Parathyroid adenoma (tissue), 2 donors: ENCODE data around the gene CFLAR.

ENCODE experiments used
- H2AFZ ChIP-seq: fragments of 300-600 bp; sonication (generic); one replicate; pipeline ENCODE4 v1.7.0; 2017; ENCODE audit warnings: antibody characterized with exemption, mild to moderate bottlenecking
- H3K27ac ChIP-seq: fragments of 300-600 bp; sonication (generic); one replicate; pipeline ENCODE4 v1.7.0; 2017
- H3K27me3 ChIP-seq: fragments of 300-600 bp; sonication (generic); one replicate; pipeline ENCODE4 v1.7.0; 2017; ENCODE audit warnings: low read length; ENCODE audit not compliant: control insufficient read depth, insufficient read depth
- H3K36me3 ChIP-seq: fragments of 300-600 bp; sonication (generic); one replicate; pipeline ENCODE4 v1.7.0; 2017; ENCODE audit warnings: low read length; ENCODE audit not compliant: control insufficient read depth, insufficient read depth
- H3K4me1 ChIP-seq: fragments of 300-600 bp; sonication (generic); one replicate; pipeline ENCODE4 v1.7.0; 2017; ENCODE audit warnings: control low read depth
- H3K4me2 ChIP-seq: fragments of 300-600 bp; sonication (generic); one replicate; pipeline ENCODE4 v1.7.0; 2017; ENCODE audit warnings: low read length
- H3K4me3 ChIP-seq: fragments of 300-600 bp; sonication (generic); one replicate; pipeline ENCODE4 v1.7.0; 2017; ENCODE audit warnings: low read depth, low read length
- H3K79me2 ChIP-seq: fragments of 300-600 bp; sonication (generic); one replicate; pipeline ENCODE4 v1.7.0; 2017; ENCODE audit warnings: control low read depth
- H3K9ac ChIP-seq: fragments of 300-600 bp; sonication (generic); one replicate; pipeline ENCODE4 v1.7.0; 2017; ENCODE audit warnings: mild to moderate bottlenecking
- H3K9me3 ChIP-seq: fragments of 300-600 bp; sonication (generic); one replicate; pipeline ENCODE4 v1.7.0; 2017; ENCODE audit warnings: low read length; ENCODE audit not compliant: control insufficient read depth
- TF ChIP-seq, protein P1 (sequence below): fragments of 300-600 bp; sonication (generic); IDR thresholded peaks from one replicate; pipeline ENCODE4 v1.7.0; 2017; ENCODE audit warnings: antibody characterized with exemption, mild to moderate bottlenecking
- donor health status: primary hyperparathyroidism.

CFLAR gene

DNA sequence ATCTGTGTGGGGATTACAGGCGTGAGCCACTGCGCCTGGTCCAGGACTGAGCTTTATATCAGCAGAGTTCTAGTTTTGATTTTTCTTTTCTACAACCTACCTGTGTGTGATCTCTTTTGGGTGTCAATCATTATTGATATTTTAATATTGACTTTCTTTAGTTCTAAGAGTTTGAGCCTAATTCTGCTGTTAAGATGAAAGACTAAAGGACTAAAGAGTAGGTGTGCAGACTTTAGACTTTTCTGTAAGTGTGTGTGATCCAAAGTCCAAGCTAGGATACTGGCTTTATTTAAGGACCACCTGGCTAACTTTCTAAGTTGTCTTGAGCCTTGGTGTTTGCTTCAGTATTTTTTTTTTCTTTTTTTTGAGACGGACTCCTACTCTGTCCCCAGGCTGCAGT is 79.4 kb downstream of the CFLAR start:
- Histone ChIP-seq H3K4me2 (no peak overlapping the region), H3K4me1 (no peaks in the 10 kb centered on the region), H3K27ac (no peak overlapping the region), H3K79me2 (no peaks in the 10 kb centered on the region), H3K4me3 (no peak overlapping the region), H3K9ac (no peak overlapping the region), H2AFZ (no peak overlapping the region), H3K36me3 (no peaks in the 10 kb centered on the region), H3K27me3 (no peaks in the 10 kb centered on the region), H3K9me3 (no peaks in the 10 kb centered on the region)
- TF ChIP-seq, protein P1, sequence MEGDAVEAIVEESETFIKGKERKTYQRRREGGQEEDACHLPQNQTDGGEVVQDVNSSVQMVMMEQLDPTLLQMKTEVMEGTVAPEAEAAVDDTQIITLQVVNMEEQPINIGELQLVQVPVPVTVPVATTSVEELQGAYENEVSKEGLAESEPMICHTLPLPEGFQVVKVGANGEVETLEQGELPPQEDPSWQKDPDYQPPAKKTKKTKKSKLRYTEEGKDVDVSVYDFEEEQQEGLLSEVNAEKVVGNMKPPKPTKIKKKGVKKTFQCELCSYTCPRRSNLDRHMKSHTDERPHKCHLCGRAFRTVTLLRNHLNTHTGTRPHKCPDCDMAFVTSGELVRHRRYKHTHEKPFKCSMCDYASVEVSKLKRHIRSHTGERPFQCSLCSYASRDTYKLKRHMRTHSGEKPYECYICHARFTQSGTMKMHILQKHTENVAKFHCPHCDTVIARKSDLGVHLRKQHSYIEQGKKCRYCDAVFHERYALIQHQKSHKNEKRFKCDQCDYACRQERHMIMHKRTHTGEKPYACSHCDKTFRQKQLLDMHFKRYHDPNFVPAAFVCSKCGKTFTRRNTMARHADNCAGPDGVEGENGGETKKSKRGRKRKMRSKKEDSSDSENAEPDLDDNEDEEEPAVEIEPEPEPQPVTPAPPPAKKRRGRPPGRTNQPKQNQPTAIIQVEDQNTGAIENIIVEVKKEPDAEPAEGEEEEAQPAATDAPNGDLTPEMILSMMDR: no peak

DNA sequence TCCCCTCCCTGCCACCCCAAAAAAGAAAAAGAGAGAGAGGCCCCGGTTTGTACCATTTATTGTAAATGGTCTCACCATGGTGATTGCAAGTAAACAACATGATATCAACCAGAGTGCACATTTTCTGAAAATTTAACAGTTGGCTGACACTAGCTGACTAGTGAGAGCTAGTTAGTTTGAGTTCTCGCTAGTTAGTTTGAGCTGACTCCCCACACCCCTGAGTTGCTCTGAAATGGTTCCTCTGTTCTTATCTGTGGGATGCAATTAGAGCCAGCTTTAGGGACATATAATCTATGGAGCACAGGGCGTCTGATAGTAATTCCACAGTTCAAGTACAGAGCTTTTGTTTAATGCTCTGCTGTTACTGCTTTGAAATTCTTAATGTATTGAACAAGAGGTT is 80.0 kb downstream of the CFLAR start:
- TF ChIP-seq, protein P1: no peak
- Histone ChIP-seq H3K27ac (no peak overlapping the region), H3K27me3 (no peaks in the 10 kb centered on the region), H3K79me2 (no peaks in the 10 kb centered on the region), H3K36me3 (no peaks in the 10 kb centered on the region), H3K4me2 (no peak overlapping the region), H3K9ac (no peak overlapping the region), H3K9me3 (no peaks in the 10 kb centered on the region), H2AFZ (no peak overlapping the region), H3K4me3 (no peak overlapping the region), H3K4me1 (no peaks in the 10 kb centered on the region)

DNA sequence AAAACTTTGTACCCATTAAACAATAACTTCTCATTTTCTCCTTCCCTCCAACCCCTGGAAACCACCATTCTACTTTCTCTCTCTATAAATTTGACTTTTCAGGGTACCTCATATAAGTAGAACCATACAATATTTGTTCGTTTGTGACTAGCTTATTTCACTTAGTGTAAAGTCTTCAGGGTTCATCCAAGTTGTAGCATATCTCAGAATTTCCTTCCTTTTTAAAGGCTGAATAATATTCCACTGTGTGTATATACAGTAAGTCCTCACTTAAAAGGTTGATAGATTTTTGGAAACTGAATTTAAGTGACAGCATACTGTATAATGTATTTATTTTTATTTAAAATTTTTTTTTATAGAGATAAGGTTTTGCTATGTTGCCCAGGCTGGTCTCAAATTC is 80.8 kb downstream of the CFLAR start:
- Histone ChIP-seq H3K9me3 (no peaks in the 10 kb centered on the region), H2AFZ (no peak overlapping the region), H3K9ac (no peak overlapping the region), H3K4me1 (no peaks in the 10 kb centered on the region), H3K4me2 (no peak overlapping the region), H3K79me2 (no peaks in the 10 kb centered on the region), H3K27ac (no peak overlapping the region), H3K4me3 (no peak overlapping the region), H3K36me3 (no peaks in the 10 kb centered on the region), H3K27me3 (no peaks in the 10 kb centered on the region)
- TF ChIP-seq, protein P1: no peak

DNA sequence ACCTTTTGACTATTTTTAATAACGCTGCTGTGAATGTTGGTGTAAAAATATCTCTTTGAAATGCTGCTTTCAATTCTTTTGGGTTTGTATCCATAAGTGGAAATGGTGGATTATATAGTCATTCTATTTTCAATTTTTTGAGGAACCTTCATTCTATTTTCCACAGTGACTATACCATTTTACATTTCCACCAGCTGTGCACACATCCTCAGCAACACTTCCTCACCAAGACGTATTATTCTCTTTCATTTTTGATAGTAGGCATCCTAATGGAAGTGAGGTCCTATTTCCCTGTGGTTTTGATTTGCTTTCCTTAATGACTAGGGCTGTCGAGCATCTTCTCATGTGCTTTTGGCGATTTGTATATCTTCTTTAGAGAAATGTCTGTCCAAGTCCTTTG is 81.8 kb downstream of the CFLAR start:
- H3K79me2 ChIP-seq: no peaks in the 10 kb centered on the region
- no peaks in the 10 kb centered on the region for H3K9me3 ChIP-seq
- H3K4me1 ChIP-seq: no peaks in the 10 kb centered on the region
- no peak overlapping the region for H3K4me3 ChIP-seq
- H2AFZ ChIP-seq: no peak overlapping the region
- H3K4me2 ChIP-seq: no peak overlapping the region
- H3K27ac ChIP-seq: no peak overlapping the region
- no peaks in the 10 kb centered on the region for H3K36me3 ChIP-seq
- TF ChIP-seq, protein P1: no peak
- no peaks in the 10 kb centered on the region for H3K27me3 ChIP-seq
- no peak overlapping the region for H3K9ac ChIP-seq

DNA sequence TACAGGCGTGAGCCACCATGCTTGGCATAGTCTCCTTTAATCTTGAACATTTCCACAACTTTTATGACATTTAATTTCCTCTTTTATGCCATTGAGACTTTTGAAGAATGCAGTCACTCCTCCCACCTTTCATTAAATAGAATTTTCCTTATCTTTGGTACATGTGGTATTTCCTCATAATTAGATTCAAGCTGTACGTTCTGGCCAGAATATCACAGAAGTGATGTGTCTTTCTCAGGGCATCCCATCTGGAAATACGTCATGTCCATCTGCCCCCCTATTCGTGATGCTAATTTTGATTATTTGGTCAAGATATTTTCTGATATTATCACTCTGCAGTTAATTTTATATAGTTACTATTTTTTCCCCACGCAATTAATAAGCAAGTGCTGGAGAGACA is 83.9 kb downstream of the CFLAR start:
- Histone ChIP-seq H3K27ac (no peak overlapping the region), H3K9ac (no peak overlapping the region), H2AFZ (no peak overlapping the region), H3K4me1 (no peaks in the 10 kb centered on the region), H3K79me2 (no peaks in the 10 kb centered on the region), H3K36me3 (no peaks in the 10 kb centered on the region), H3K4me2 (no peak overlapping the region), H3K27me3 (no peaks in the 10 kb centered on the region), H3K4me3 (no peak overlapping the region), H3K9me3 (no peaks in the 10 kb centered on the region)
- TF ChIP-seq, protein P1: no peak
